Esophagus (tissue), 2 donors: Measurements from ENCODE around the gene NEUROG1. TPM values are rescaled to one million over a fixed set of nuclear protein-coding genes. Genes with fewer than 3 reads are reported as not detected.
"Not testable (repeated sequence)": the region's sequence is repeated elsewhere in the genome, so short reads cannot be mapped to it uniquely, and the experiment has no call there.

Experiments used
- H3K27ac ChIP-seq, 2 donors: one replicate each; pipeline ENCODE4 v1.5.1; 2013; ENCODE audit warnings: low read depth in 2 of 2, mild to moderate bottlenecking in 2 of 2, inconsistent platforms in 1 of 2, low read length in 1 of 2, moderate library complexity in 1 of 2
- H3K27me3 ChIP-seq, 2 donors: one replicate each; pipeline ENCODE4 v1.6.1; 2013; ENCODE audit warnings: low read length in 2 of 2, control low read depth in 1 of 2, mild to moderate bottlenecking in 1 of 2; ENCODE audit not compliant: insufficient read depth in 2 of 2, control insufficient read depth in 1 of 2
- H3K36me3 ChIP-seq, 2 donors: one replicate each; pipeline ENCODE4 v1.6.1; 2013; ENCODE audit warnings: low read length in 1 of 2; ENCODE audit not compliant: control insufficient read depth in 2 of 2, insufficient read depth in 2 of 2
- H3K4me1 ChIP-seq, 2 donors: one replicate each; pipeline ENCODE4 v1.6.1; 2013; ENCODE audit warnings: low read length in 1 of 2; ENCODE audit not compliant: control insufficient read depth in 2 of 2, insufficient read depth in 2 of 2
- H3K4me3 ChIP-seq, 2 donors: one replicate each; pipeline ENCODE4 v1.5.1; 2013; ENCODE audit warnings: low read length in 2 of 2, mild to moderate bottlenecking in 2 of 2, low read depth in 1 of 2, moderate library complexity in 1 of 2
- H3K9me3 ChIP-seq, 2 donors: one replicate each; pipeline ENCODE4 v1.6.1; 2013; ENCODE audit warnings: mild to moderate bottlenecking in 2 of 2, low read depth in 1 of 2, low read length in 1 of 2, moderate library complexity in 1 of 2; ENCODE audit not compliant: control insufficient read depth in 2 of 2, insufficient read depth in 1 of 2
- WGBS, 2 donors: extraction: QIAGEN DNeasy Blood & Tissue Kit; methylation state at CpG; one replicate each; pipeline ENCODE4 v1.1.7; 2013; 5-methylcytosine and 5-hydroxymethylcytosine counted together
- polyA plus RNA-seq, 2 donors: library from polyadenylated mRNA; stranded (reverse); fragments of 200-250 nt; gene quantifications; one replicate each; pipeline ENCODE4 v1.2.3, GENCODE V29; 2013
- donor health status: healthy with polysubstance abuse.
- donor health status: Bipolar disorder and iron deficiency.

The NEUROG1 gene
- polyA plus RNA-seq, 2 donors: 0.02 TPM; not detected in 1

DNA sequence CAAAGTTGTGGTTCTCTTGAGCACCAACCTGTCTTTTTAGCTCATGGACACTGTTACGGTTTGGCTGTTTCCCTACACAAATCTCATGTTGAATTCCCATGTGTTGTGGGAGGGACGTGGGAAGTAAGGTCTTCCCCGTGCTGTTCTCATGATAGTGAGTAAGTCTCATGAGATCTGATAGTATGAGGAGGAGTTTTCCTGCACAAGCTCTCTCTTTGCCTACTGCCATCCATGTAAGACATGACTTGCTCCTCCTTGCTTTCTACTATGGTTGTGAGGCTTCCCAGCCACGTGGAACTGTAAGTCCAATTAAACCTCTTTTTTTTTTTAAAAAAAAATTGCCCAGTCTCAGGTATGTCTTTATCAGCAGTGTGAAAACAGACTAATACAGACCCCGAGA, 6.2 kb downstream of the NEUROG1 start:
- not testable (repeated sequence) for H3K27ac ChIP-seq, H3K27me3 ChIP-seq, H3K9me3 ChIP-seq, H3K36me3 ChIP-seq, H3K4me1 ChIP-seq, H3K4me3 ChIP-seq
- whole genome bisulfite sequencing, 2 donors: 74 to 83% methylated on average over 5 of the region's 5 CpGs

DNA sequence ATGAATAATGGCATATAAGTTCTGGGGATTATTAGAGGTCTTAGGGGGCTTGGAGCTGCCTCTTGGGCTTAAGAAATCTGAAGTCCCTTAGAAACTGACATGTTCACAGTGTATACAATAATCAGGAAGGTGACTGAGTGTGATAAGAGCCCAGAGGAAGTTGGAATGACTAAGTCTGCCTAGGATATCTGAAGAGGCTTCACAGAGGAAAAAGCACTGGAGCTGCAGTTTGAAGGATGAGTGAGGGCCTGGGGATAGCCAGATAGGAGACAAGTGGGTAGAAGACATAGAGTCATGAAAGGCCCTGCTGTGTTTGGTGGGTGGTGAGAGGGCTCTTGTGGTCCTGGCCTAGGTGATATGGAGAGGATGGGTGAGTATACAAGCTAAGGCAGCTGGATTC, 8.8 kb downstream of the NEUROG1 start:
- Histone ChIP-seq H3K36me3 (no peaks in the 10 kb centered on the region), H3K27me3 (peaks cover 0 to 3% of the 10 kb centered on the region in 2 donors), H3K9me3 (peaks cover 0 to 4% of the 10 kb centered on the region in 2 donors), H3K4me1 (no peaks in the 10 kb centered on the region), H3K4me3 (no peak overlapping the region), H3K27ac (no peak overlapping the region)

DNA sequence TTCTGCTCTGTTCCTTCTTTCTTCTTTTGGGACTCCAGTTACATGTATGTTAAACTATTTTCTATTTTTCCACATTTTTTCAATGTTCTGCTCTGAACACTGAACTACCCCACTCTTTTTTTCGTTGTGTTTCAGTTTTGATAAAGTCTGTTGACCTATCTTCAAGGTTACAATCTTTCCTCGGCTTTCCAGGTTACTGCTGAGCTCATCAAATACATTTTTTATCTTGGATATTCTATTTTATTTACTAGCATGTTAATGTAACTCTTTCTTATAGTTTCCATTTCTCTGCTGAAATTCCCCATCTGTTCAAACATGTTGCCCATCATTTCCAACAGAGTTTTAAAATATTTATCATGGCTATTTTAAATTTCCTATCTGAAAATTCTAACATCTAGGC, 13.8 kb downstream of the NEUROG1 start:
- Histone ChIP-seq H3K36me3 (no peaks in the 10 kb centered on the region), H3K4me1 (no peaks in the 10 kb centered on the region), H3K27me3 (no peaks in the 10 kb centered on the region), H3K9me3 (peaks cover 0 to 4% of the 10 kb centered on the region in 2 donors), H3K27ac (no peak overlapping the region), H3K4me3 (no peak overlapping the region)
- 55 to 68% methylated on average over 2 of the region's 2 CpGs for WGBS, 2 donors

DNA sequence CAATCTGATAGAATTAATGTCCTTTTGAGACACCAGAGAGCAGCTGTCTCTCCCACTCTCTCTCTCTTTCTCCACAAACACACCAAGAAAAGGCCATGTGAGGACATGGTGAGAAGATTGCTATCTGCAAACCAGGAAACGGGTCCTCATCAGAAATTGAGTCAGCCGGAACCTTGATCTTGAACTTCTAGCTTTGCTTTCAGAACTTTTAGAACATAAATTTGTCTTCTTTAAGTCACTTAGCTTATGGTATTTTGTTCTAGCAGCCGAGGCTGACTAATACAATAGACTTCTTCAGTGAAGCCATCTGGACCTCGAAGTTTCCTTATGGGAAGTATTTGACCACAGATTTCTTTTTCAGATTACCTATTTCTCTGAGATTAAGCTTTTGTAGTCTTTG, 18.1 kb downstream of the NEUROG1 start:
- Histone ChIP-seq H3K27me3 (no peaks in the 10 kb centered on the region), H3K9me3 (no peaks in the 10 kb centered on the region), H3K4me1 (no peaks in the 10 kb centered on the region), H3K27ac (no peak overlapping the region), H3K36me3 (no peaks in the 10 kb centered on the region), H3K4me3 (no peak overlapping the region)
- 83 to 88% methylated on average over 4 of the region's 4 CpGs for WGBS, 2 donors

DNA sequence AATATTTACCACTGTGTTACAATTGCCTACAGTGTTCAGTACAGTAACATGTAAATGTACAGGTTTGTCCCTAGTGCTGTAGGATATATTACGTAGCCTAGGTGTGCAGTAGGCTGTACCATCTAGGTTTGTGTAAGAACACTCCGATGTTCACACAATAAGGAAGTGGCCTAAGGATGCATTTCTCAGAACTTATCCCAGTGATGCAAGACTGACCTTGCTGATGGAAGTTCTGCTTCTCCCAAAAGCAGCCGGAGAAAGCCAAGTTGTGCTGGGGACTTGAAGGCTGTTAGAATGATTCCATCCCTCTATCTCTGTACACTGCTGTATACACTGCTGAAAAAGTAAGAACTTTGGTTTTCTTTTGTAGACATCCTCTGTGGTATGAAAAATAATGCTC, 21.6 kb downstream of the NEUROG1 start:
- no peaks in the 10 kb centered on the region for H3K27me3 ChIP-seq
- no peaks in the 10 kb centered on the region for H3K9me3 ChIP-seq
- no peak overlapping the region for H3K4me3 ChIP-seq
- H3K27ac ChIP-seq: no peak overlapping the region
- H3K4me1 ChIP-seq: no peaks in the 10 kb centered on the region
- H3K36me3 ChIP-seq: no peaks in the 10 kb centered on the region
- WGBS, 2 donors: 91 to 96% methylated on average over 3 of the region's 3 CpGs

DNA sequence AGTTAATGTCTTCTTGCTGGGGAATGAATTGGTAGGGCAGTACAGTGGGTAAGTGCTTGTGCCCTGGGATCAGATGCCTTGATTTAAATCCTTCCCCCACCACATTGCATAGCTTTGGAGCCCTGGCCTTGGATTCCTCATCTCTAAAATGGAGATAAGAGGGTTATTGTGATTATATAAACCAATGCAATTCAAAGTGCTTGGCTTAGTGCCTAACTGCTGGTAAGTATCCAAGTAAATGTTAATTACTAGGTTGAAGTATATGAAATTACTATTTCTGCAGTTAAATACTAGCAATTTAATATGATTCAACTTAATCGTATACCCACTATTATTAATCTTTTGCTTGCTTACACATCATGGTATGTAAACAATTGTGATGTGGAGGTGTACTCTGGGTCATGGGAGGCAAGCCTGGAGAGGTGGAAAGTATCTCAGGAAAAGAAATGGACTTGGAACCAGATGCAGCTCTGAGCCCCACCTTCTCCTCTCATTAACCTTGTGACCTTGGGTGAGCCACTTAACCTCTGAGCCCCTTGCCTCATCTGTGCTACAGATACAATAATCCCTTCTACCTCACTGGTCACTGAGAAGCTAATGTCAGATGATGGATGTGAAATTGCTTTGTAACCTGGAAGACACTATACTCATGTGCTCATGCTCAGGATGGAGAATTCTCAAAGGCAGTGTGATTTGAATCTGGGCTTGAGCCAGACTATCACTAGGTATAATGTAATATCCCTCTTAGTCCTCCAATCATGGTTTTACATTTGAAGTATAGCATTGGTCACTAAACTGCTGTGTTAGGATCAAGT, 23.8 kb downstream of the NEUROG1 start:
- no peak overlapping the region for H3K27ac ChIP-seq
- no peaks in the 10 kb centered on the region for H3K9me3 ChIP-seq
- no peaks in the 10 kb centered on the region for H3K27me3 ChIP-seq
- H3K4me3 ChIP-seq: no peak overlapping the region
- H3K36me3 ChIP-seq: no peaks in the 10 kb centered on the region
- H3K4me1 ChIP-seq: no peaks in the 10 kb centered on the region
- WGBS, 2 donors: 31 to 42% methylated on average over 1 of the region's 1 CpG

DNA sequence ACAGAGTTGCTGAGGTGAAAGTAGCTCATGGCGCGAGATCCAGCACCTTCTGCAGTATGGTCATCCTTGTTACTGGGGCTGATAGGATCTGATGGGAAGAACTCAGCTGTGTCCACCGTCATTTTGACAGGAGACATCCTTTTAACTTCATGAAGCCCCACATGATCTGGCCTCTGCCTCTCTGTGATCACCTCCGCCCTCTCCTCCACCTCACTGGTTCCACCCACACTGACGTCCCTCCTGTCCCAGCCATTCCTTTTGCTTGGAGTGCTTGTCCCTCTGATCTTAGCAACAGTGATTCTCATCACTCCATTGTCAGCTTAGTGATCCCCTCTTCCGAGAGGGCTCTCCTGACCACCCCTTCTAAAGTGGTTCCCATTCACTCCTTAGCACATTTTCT, 25.8 kb downstream of the NEUROG1 start:
- no peaks in the 10 kb centered on the region for H3K9me3 ChIP-seq
- 75 to 77% methylated on average over 6 of the region's 6 CpGs for WGBS, 2 donors
- no peaks in the 10 kb centered on the region for H3K36me3 ChIP-seq
- no peaks in the 10 kb centered on the region for H3K4me1 ChIP-seq
- H3K27me3 ChIP-seq: no peaks in the 10 kb centered on the region
- no peak overlapping the region for H3K4me3 ChIP-seq
- H3K27ac ChIP-seq: no peak overlapping the region

DNA sequence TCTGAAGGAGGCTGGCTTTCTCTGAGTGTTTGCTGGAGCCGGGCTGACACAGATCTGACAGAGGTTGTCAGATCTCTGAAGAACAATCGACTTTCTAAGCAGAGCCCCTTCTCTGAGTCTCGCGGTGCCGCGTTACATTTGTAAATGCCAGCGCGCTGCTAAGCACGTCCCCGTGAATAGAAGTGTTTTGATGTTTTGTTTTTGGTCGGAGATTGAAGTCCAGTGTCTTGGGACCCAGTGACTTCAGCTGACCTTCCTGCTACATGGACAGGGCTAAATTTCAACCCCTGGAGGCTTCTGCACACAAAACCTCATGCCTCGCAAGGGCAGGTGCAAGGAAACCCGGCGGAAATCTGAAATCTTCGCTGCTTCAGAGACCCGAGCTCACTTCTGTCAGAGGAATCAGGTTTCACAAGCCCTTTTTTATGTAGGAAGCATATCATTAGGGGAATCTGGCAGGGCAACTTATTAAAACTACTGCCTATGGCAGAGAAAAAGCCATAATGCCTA, 27.2 kb downstream of the NEUROG1 start:
- 5 to 21% methylated on average over 16 of the region's 16 CpGs for WGBS, 2 donors
- no peaks in the 10 kb centered on the region for H3K9me3 ChIP-seq
- H3K4me1 ChIP-seq: no peaks in the 10 kb centered on the region
- H3K4me3 ChIP-seq: no peak overlapping the region
- H3K27me3 ChIP-seq: peaks cover 0 to 3% of the 10 kb centered on the region in 2 donors
- H3K27ac ChIP-seq: no peak overlapping the region
- no peaks in the 10 kb centered on the region for H3K36me3 ChIP-seq

DNA sequence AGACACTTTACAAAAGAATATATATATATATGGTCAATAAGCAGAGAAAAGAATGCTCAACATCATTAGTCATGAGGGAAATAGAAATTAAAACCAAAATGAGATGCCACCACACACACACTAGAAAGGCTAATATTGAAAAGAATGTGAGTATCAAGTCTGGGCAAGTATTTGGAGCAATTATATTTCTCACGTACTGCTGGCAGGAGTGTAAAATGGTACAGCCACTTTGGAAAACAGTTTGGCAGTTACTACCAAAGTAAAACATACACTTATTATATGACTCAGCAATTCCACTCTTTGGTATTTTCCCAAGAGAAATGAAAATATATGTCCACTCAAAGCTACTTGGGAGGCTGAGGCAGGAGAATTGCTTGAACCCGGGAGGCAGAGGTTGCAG, 29.8 kb downstream of the NEUROG1 start:
- 23 to 31% methylated on average over 2 of the region's 2 CpGs for WGBS, 2 donors
- H3K9me3 ChIP-seq: no peaks in the 10 kb centered on the region
- H3K36me3 ChIP-seq: no peaks in the 10 kb centered on the region
- no peak overlapping the region for H3K27ac ChIP-seq
- no peaks in the 10 kb centered on the region for H3K4me1 ChIP-seq
- H3K27me3 ChIP-seq: peaks cover 0 to 3% of the 10 kb centered on the region in 2 donors
- H3K4me3 ChIP-seq: no peak overlapping the region

DNA sequence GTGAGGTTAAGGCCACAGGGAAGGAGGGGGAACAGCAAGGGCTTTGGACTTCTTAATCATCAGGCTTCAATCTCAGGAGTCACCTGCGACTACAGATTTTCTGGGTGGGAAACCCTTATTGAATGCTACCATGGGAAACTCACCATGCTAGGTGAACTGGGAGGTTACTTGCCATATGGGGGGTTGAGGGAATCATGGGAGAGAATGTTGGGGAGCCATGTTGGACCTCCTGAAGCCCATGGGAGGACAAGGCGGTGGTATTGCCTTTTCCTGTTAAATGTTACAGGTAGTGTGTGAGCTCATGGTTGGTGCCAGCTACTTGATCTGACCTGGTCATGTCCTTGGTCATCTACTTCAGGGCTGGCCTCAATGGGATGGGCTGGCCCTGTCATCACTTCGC, 31.4 kb downstream of the NEUROG1 start:
- 82 to 95% methylated on average over 3 of the region's 3 CpGs for WGBS, 2 donors
- no peak overlapping the region for H3K4me3 ChIP-seq

More for the DNA sequence above, 31.4 kb downstream of the NEUROG1 start:
- peaks cover 0 to 3% of the 10 kb centered on the region in 2 donors for H3K27me3 ChIP-seq
- H3K4me1 ChIP-seq: no peaks in the 10 kb centered on the region
- H3K36me3 ChIP-seq: no peaks in the 10 kb centered on the region
- H3K27ac ChIP-seq: no peak overlapping the region
- no peaks in the 10 kb centered on the region for H3K9me3 ChIP-seq
